Adipocyte (in vitro differentiated cells): ENCODE results near the gene PLEKHD1.

ENCODE experiments used
- DNase-seq: peaks from one replicate; pipeline ENCODE4 v3.0.0-alpha.2; 2015; ENCODE audit warnings: low read depth
- H3K27me3 ChIP-seq: replicated peaks from 2 replicates; pipeline ENCODE4 v1.7.0; 2013; ENCODE audit warnings: mild to moderate bottlenecking, low read length, moderate library complexity; ENCODE audit not compliant: control insufficient read depth, insufficient read depth
- H3K36me3 ChIP-seq: 2 replicates; pipeline ENCODE4 v1.7.0; 2013; ENCODE audit warnings: low read length, mild to moderate bottlenecking, moderate library complexity; ENCODE audit not compliant: control insufficient read depth, insufficient read depth, severe bottlenecking
- H3K4me1 ChIP-seq: 2 replicates; pipeline ENCODE4 v1.7.0; 2013; ENCODE audit warnings: mild to moderate bottlenecking, low read length, moderate library complexity; ENCODE audit not compliant: control insufficient read depth, insufficient read depth
- H3K4me3 ChIP-seq: 2 replicates; pipeline ENCODE4 v1.7.0; 2013; ENCODE audit warnings: mild to moderate bottlenecking, low read length, moderate library complexity
- H3K9ac ChIP-seq: 2 replicates; pipeline ENCODE4 v1.7.0; 2013; ENCODE audit warnings: mild to moderate bottlenecking, low read length, moderate library complexity
- H3K9me3 ChIP-seq: 2 replicates; pipeline ENCODE4 v1.7.0; 2013; ENCODE audit warnings: mild to moderate bottlenecking, low read length, moderate library complexity; ENCODE audit not compliant: control insufficient read depth

PLEKHD1 gene

DNA sequence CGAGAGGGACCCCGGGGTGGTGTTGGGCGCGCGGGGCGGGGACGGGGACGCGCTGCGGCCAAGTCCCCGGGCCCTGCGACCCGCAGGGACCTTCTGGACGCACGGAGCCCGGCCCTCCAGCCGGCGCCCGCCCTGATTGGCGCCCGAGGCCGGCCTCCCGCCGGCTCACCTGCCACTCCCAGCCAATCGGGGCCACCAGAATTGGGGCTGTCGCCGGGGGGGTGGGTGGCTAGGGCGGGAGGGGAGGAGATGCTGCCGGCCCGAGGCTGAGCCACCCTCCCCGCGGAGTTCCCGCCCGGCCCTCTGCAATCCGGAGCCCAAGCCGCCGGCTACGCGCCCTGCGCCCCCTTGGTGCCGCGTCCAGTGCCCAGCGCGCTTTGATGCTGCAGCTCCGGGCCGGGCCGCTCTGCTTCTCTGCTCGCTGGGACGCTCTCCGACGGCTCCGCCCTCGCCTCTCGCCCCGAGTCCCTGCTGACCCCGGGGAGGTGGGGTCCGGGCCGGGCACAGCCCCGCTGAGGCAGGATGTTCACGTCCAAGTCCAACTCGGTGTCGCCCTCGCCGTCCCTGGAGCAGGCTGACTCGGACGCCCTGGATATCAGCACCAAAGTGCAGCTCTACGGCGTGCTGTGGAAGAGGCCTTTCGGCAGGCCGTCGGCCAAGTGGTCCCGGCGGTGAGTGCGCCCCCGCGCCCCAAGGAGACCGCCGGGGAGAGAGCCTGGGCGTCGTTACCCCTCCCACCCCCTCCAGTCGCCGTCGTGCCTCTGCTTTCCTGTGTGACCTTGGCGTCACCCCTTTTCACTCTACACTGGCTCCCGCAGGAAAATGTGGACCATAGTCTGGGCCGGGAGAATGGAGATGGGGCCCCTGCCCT lies at the start of gene PLEKHD1:
PLEKHD1 (plus strand) TSS at position 285 of the 871 bp plus-strand sequence; CDS start at position 523, 238 bp downstream.
- Histone ChIP-seq H3K4me3 (peak within 1 kb of the TSS; percentile 67), H3K27me3 (peaks cover 55% of the 10 kb centered on the region), H3K9me3 (no peaks in the 10 kb centered on the region), H3K36me3 (no peaks in the 10 kb centered on the region), H3K9ac (no peak within 1 kb of the TSS), H3K4me1 (peaks cover 9% of the 10 kb centered on the region)
- DNase-seq, result no peak

DNA sequence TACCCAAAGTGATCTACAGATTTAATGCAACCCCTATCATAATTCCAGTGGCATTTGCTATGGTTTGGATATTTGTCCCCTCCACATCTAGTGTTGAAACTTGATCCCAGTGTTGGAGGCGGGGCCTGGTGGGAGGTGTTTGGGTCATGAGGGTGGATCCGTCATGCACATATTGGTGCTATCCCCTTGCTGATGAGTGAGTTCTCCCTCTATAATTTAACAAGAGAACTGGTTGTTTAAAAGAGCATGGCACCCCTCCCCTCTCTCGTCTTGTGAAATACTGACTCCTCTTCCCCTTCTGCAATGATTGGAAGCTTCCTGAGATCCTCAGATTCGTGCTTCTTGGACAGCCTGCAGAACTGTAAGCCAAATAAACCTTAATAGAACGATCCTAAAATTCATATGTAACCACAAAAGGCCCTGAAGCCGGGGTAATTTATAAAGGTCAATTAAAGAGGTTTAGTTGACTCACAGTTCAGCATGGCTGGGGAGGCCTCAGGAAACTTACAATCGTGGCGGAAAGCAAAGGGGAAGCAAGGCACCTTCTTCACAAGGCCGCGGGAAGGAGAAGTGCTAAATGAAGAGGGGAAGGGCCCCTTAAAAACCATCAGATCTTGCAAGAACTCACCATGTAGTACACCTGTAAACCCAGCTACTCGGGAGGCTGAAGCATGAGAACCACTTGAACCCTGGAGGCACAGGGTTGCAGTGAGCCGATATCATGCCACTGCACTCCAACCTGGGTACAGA lies 44.8 kb upstream of the PLEKHD1 start:
- no peak overlapping the region for H3K9ac ChIP-seq
- H3K36me3 ChIP-seq, result peaks cover 15% of the 10 kb centered on the region
- no peaks in the 10 kb centered on the region for H3K27me3 ChIP-seq
- peaks cover 8% of the 10 kb centered on the region for H3K4me1 ChIP-seq
- no peaks in the 10 kb centered on the region for H3K9me3 ChIP-seq
- DNase-seq, result no peak
- no peak overlapping the region for H3K4me3 ChIP-seq

DNA sequence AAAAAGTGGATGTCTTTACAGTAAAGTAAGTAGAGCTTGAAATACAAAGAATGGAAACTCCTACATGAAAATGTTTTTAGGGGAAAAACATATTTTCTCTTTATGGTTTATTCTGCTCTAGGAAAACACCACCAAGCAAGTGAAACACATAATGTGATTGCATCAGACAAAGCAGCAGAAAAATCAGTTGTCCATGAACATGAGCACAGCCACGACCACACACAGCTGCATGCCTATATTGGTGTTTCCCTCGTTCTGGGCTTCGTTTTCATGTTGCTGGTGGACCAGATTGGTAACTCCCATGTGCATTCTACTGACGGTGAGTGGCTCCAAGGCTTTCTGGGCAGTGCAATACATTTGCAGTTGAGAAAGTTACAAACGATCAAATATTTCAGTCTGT lies 42.6 kb upstream of the PLEKHD1 start:
- Histone ChIP-seq H3K4me1 (peaks cover 8% of the 10 kb centered on the region), H3K27me3 (no peaks in the 10 kb centered on the region), H3K9me3 (no peaks in the 10 kb centered on the region), H3K36me3 (peaks cover 17% of the 10 kb centered on the region), H3K4me3 (peak overlapping the region; percentile 27), H3K9ac (no peak overlapping the region)
- DNase-seq, result peak; percentile 48

DNA sequence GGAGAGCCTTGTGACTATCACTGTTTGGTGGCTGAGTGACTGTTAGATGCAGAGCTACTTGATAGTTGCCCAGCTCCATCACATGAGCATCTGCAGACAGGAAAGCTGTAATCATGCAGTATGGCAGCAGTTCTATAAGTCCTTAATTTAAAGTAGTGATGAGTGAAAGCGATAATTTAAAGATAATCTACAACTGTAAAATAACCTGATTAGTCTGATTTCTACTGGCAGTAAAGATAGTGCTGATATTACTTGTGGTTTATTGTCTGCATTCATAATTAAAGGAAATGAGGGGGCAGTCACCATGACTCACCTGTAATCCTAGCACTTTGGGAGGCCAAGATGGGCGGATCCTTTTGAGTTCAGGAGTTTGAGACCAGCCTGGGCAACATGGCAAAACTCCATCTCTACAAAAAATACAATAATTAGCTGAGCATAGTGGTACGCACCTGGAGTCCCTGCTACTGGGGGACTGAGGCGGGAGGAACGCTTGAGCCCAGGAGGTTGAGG lies 41.2 kb upstream of the PLEKHD1 start:
- H3K9me3 ChIP-seq, result no peaks in the 10 kb centered on the region
- no peaks in the 10 kb centered on the region for H3K27me3 ChIP-seq
- no peak overlapping the region for H3K4me3 ChIP-seq
- H3K4me1 ChIP-seq, result peaks cover 8% of the 10 kb centered on the region
- H3K9ac ChIP-seq, result no peak overlapping the region
- no peak for DNase-seq
- peaks cover 17% of the 10 kb centered on the region for H3K36me3 ChIP-seq

DNA sequence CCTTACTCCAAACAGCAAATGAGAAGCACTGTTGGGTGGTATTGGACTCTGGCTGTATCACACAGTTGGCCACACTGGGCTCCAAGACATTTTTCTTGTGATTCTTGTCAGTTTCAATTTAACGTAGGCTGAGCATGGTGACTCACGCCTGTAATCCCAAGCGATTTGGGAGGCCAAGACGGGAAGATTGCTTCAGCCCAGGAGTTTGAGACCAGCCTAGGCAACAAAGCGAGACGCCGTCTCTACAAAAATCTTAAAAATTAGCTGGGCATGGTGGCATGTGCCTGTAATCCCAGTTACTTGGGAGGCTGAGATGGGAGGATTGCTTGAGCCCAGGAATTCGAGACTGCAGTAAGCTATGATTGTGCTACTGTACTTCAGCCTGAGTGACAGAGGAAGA lies 35.3 kb upstream of the PLEKHD1 start:
- Histone ChIP-seq H3K4me1 (no peaks in the 10 kb centered on the region), H3K27me3 (no peaks in the 10 kb centered on the region), H3K4me3 (no peak overlapping the region), H3K36me3 (peaks cover 15% of the 10 kb centered on the region), H3K9me3 (no peaks in the 10 kb centered on the region), H3K9ac (no peak overlapping the region)
- DNase-seq, result no peak

DNA sequence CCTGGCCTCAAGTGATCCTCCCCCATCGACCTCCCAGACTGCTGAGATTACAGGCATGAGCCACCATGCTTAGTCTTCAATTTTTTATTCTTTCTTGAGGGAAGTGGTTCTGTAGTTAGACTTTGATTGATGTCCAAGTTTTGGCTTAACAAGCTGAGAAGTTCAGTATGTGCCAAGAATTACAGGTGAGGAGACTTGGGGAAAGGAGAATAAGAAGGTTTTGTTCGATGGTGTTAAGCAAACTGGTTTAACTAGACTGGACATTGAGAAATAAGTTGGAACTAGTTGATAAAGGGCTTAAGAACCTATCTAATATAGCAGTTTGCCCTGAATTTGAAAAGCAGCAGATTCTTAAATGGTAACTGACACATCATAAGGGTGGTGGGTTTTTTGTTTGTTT lies 32.6 kb upstream of the PLEKHD1 start:
- DNase-seq, result no peak
- H3K36me3 ChIP-seq, result peaks cover 32% of the 10 kb centered on the region
- no peaks in the 10 kb centered on the region for H3K27me3 ChIP-seq
- no peak overlapping the region for H3K9ac ChIP-seq
- no peak overlapping the region for H3K4me3 ChIP-seq
- no peaks in the 10 kb centered on the region for H3K4me1 ChIP-seq
- no peaks in the 10 kb centered on the region for H3K9me3 ChIP-seq

DNA sequence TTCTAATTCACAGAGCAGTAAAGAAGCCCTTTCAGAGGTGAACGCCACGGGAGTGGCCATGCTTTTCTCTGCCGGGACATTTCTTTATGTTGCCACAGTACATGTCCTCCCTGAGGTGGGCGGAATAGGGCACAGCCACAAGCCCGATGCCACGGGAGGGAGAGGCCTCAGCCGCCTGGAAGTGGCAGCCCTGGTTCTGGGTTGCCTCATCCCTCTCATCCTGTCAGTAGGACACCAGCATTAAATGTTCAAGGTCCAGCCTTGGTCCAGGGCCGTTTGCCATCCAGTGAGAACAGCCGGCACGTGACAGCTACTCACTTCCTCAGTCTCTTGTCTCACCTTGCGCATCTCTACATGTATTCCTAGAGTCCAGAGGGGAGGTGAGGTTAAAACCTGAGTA lies 26.2 kb upstream of the PLEKHD1 start:
- H3K4me3 ChIP-seq, result no peak overlapping the region
- no peak for DNase-seq
- no peaks in the 10 kb centered on the region for H3K4me1 ChIP-seq
- no peaks in the 10 kb centered on the region for H3K9me3 ChIP-seq
- H3K9ac ChIP-seq, result no peak overlapping the region
- no peaks in the 10 kb centered on the region for H3K27me3 ChIP-seq
- H3K36me3 ChIP-seq, result peaks cover 68% of the 10 kb centered on the region

DNA sequence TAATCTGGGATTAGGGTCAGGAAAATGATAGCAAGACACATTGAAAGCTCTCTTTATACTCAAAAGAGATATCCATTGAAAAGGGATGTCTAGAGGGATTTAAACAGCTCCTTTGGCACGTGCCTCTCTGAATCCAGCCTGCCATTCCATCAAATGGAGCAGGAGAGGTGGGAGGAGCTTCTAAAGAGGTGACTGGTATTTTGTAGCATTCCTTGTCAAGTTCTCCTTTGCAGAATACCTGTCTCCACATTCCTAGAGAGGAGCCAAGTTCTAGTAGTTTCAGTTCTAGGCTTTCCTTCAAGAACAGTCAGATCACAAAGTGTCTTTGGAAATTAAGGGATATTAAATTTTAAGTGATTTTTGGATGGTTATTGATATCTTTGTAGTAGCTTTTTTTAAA lies 25.4 kb upstream of the PLEKHD1 start:
- peaks cover 60% of the 10 kb centered on the region for H3K36me3 ChIP-seq
- no peaks in the 10 kb centered on the region for H3K27me3 ChIP-seq
- no peak overlapping the region for H3K4me3 ChIP-seq
- H3K9me3 ChIP-seq, result no peaks in the 10 kb centered on the region
- no peak overlapping the region for H3K9ac ChIP-seq
- no peaks in the 10 kb centered on the region for H3K4me1 ChIP-seq
- DNase-seq, result no peak

DNA sequence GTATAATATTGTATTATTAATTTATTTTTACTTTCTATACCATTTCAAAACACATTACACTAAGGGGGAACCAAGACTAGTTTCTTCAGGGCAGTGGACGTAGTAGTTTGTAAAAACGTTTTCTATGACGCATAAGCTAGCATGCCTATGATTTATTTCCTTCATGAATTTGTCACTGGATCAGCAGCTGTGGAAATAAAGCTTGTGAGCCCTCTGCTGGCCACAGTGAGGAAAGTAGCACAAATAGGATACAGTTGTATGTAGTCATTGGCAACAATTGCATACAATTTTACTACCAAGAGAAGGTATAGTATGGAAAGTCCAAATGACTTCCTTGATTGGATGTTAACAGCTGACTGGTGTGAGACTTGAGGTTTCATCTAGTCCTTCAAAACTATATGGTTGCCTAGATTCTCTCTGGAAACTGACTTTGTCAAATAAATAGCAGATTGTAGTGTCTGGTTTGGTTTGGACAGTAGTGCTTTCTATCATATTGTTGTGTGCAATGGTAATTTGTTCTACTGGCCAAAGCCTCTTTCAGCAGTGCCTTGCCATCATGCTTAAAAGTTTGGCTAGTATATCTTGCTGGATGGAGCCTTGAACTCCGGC lies 24.3 kb upstream of the PLEKHD1 start:
- Histone ChIP-seq H3K27me3 (no peaks in the 10 kb centered on the region), H3K36me3 (peaks cover 51% of the 10 kb centered on the region), H3K4me3 (no peak overlapping the region), H3K9ac (no peak overlapping the region), H3K4me1 (no peaks in the 10 kb centered on the region), H3K9me3 (no peaks in the 10 kb centered on the region)
- peak; percentile 95 for DNase-seq

DNA sequence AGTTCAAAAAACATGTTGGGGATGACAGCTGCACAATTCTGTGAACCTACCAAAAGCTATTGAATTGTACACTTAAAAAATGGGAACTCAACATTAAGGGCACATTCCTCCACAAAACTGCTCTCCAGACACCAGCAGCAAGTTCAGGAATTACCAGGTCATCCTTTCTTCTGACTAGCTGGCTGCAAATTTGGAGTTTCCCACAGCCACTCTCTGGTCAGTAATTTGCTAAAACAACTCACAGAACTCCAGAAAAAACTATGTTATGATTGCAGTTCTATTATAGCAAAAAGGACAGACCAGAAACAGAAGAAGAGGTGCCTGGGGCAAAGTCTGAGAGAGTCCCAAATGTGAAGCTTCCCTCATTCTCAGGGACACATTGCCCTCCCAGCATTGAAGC lies 20.1 kb upstream of the PLEKHD1 start:
- no peak overlapping the region for H3K4me3 ChIP-seq
- DNase-seq, result no peak
- H3K9me3 ChIP-seq, result no peaks in the 10 kb centered on the region
- H3K9ac ChIP-seq, result no peak overlapping the region
- peaks cover 18% of the 10 kb centered on the region for H3K36me3 ChIP-seq
- H3K4me1 ChIP-seq, result no peaks in the 10 kb centered on the region
- no peaks in the 10 kb centered on the region for H3K27me3 ChIP-seq

DNA sequence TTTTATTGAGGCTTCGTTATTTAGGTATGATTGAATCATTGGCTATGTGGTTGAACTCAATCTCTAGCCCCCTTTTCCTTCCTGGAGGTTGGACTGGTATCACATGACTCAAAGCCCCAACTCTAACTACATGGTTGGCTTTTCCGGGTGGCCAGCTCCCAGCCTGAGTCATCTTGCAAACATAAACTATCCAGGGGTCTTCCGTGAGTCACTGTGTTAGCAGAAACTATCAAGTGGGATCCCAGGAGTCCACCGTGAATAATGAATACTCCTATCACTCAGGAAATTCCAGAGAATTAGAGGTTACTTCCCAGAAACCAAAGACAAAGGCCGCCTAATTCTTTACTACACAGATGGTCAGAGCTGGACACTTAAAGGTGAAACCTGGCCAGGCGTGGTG lies 19.7 kb upstream of the PLEKHD1 start:
- no peak overlapping the region for H3K9ac ChIP-seq
- no peak overlapping the region for H3K4me3 ChIP-seq
- H3K9me3 ChIP-seq, result no peaks in the 10 kb centered on the region
- DNase-seq, result peak; percentile 34
- no peaks in the 10 kb centered on the region for H3K27me3 ChIP-seq
- no peaks in the 10 kb centered on the region for H3K4me1 ChIP-seq
- peaks cover 15% of the 10 kb centered on the region for H3K36me3 ChIP-seq
